Measurements from ENCODE around the gene HDAC4.

- TF ChIP-seq POLR2A (IDR thresholded peaks at IDR 0.05; ENCODE audit: borderline replicate concordance, extremely low read depth, insufficient read depth, insufficient read length) (no peak), YY1 (IDR thresholded peaks at IDR 0.05; ENCODE audit: extremely low read depth, insufficient replicate concordance, low read depth, low read length) (no peak), EZH2 (IDR thresholded peaks at IDR 0.05) (no peak), RAD21 (IDR thresholded peaks at IDR 0.05; ENCODE audit: low read depth) (no peak), CBX3 (IDR thresholded peaks at IDR 0.05; ENCODE audit: low read depth) (no peak), POLR2AphosphoS5 (IDR thresholded peaks at IDR 0.05; ENCODE audit: low read depth, low read length) (no peak), JUND (IDR thresholded peaks at IDR 0.05) (no peak), EGR1 (IDR thresholded peaks at IDR 0.05; ENCODE audit: low read depth) (no peak), EZH2phosphoT487 (IDR thresholded peaks at IDR 0.05; ENCODE audit: borderline replicate concordance) (no peak)
- TF ChIP-seq, protein P1, sequence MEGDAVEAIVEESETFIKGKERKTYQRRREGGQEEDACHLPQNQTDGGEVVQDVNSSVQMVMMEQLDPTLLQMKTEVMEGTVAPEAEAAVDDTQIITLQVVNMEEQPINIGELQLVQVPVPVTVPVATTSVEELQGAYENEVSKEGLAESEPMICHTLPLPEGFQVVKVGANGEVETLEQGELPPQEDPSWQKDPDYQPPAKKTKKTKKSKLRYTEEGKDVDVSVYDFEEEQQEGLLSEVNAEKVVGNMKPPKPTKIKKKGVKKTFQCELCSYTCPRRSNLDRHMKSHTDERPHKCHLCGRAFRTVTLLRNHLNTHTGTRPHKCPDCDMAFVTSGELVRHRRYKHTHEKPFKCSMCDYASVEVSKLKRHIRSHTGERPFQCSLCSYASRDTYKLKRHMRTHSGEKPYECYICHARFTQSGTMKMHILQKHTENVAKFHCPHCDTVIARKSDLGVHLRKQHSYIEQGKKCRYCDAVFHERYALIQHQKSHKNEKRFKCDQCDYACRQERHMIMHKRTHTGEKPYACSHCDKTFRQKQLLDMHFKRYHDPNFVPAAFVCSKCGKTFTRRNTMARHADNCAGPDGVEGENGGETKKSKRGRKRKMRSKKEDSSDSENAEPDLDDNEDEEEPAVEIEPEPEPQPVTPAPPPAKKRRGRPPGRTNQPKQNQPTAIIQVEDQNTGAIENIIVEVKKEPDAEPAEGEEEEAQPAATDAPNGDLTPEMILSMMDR (IDR thresholded peaks at IDR 0.05 in 2 of 3, conservative IDR thresholded peaks at IDR 0.05 in 1 of 3; ENCODE audit: borderline replicate concordance in 1 of 3, insufficient read depth in 1 of 3, low read depth in 2 of 3, low read length in 2 of 3), result no peak
These were observed 212.3 kb downstream of the HDAC4 start for GRCh38 chr2:239188536-239188935.
